Endodermal cell (in vitro differentiated cells): ENCODE data around the gene RRP1B. TPM values are rescaled to one million over a fixed set of nuclear protein-coding genes. Genes with fewer than 3 reads are reported as not detected.
A peak's percentile ranks its signal among the peaks of the same experiment; 100 is the strongest.

Experiments
- DNase-seq: peaks from one replicate; pipeline ENCODE4 v3.0.0-alpha.2; 2017
- H3K27ac ChIP-seq: 2 replicates; pipeline ENCODE4 v1.5.1; 2013; ENCODE audit warnings: mild to moderate bottlenecking, low read depth, low read length, moderate library complexity
- H3K27me3 ChIP-seq: 2 replicates; pipeline ENCODE4 v1.6.1; 2013; ENCODE audit warnings: mild to moderate bottlenecking, low read length, moderate library complexity; ENCODE audit not compliant: insufficient read depth, control insufficient read depth, poor library complexity, severe bottlenecking
- H3K36me3 ChIP-seq: 2 replicates; pipeline ENCODE4 v1.7.0; 2013; ENCODE audit warnings: mild to moderate bottlenecking, low read length, moderate library complexity; ENCODE audit not compliant: control insufficient read depth, insufficient read depth
- H3K4me1 ChIP-seq: one replicate; pipeline ENCODE4 v1.7.0; 2013; ENCODE audit warnings: low read length; ENCODE audit not compliant: control insufficient read depth, insufficient read depth
- H3K4me3 ChIP-seq: 2 replicates; pipeline ENCODE4 v1.5.1; 2013; ENCODE audit warnings: mild to moderate bottlenecking, low read length, moderate library complexity
- H3K9ac ChIP-seq: 2 replicates; pipeline ENCODE4 v1.6.1; 2013; ENCODE audit warnings: mild to moderate bottlenecking, low read length, moderate library complexity; ENCODE audit not compliant: poor library complexity, severe bottlenecking; ENCODE audit errors: extremely low read depth
- H3K9me3 ChIP-seq: 2 replicates; pipeline ENCODE4 v1.6.1; 2013; ENCODE audit warnings: mild to moderate bottlenecking, low read length, moderate library complexity; ENCODE audit not compliant: control insufficient read depth
- H3K27ac Mint-ChIP-seq: 2 replicates; pipeline ENCODE4 v1.8.0; 2020; ENCODE audit warnings: mixed read lengths
- H3K27me3 Mint-ChIP-seq: 2 replicates; pipeline ENCODE4 v1.8.0; 2021; ENCODE audit warnings: mild to moderate bottlenecking, mixed read lengths; ENCODE audit not compliant: insufficient read depth
- H3K36me3 Mint-ChIP-seq: 2 replicates; pipeline ENCODE4 v1.8.0; 2020; ENCODE audit warnings: low read depth, mixed read lengths
- H3K4me1 Mint-ChIP-seq: 2 replicates; pipeline ENCODE4 v1.8.0; 2020; ENCODE audit warnings: mixed read lengths
- H3K4me3 Mint-ChIP-seq: 2 replicates; pipeline ENCODE4 v1.8.0; 2020; ENCODE audit warnings: mild to moderate bottlenecking, moderate library complexity, mixed read lengths
- H3K9me3 Mint-ChIP-seq: 2 replicates; pipeline ENCODE4 v1.8.0; 2020; ENCODE audit warnings: mild to moderate bottlenecking, mixed read lengths
- WGBS, 2 experiments: methylation state at CpG; one replicate each; pipeline versions ENCODE4 v1.1.5 to v1.1.7; 2013; ENCODE audit warnings: missing lambda C conversion rate in 2 of 2, mixed read lengths in 1 of 2; ENCODE audit not compliant: insufficient coverage in 1 of 2, insufficient read length in 1 of 2; 5-methylcytosine and 5-hydroxymethylcytosine counted together
- total RNA-seq, 2 donors: library from RNA; stranded (reverse); fragmentation: NEBNext Ultra II Directional in 1 of 2; extraction: Animal tissue kit (Norgen Biotek cat#: 25700) in 1 of 2; gene quantifications; 2 replicates in 1 of 2; 3 replicates in 1 of 2; pipeline ENCODE4 v1.2.1, GENCODE V29; 2021
- TF ChIP-seq, protein P1 (sequence below): fragments of 200-600 bp; sonication (generic); conservative IDR thresholded peaks from 2 replicates; pipeline ENCODE4 v1.5.0; 2021; ENCODE audit warnings: antibody characterized with exemption, mild to moderate bottlenecking

Gene RRP1B
- total RNA-seq, 2 donors from 2014 or later: 44.1 to 46.0 TPM

DNA sequence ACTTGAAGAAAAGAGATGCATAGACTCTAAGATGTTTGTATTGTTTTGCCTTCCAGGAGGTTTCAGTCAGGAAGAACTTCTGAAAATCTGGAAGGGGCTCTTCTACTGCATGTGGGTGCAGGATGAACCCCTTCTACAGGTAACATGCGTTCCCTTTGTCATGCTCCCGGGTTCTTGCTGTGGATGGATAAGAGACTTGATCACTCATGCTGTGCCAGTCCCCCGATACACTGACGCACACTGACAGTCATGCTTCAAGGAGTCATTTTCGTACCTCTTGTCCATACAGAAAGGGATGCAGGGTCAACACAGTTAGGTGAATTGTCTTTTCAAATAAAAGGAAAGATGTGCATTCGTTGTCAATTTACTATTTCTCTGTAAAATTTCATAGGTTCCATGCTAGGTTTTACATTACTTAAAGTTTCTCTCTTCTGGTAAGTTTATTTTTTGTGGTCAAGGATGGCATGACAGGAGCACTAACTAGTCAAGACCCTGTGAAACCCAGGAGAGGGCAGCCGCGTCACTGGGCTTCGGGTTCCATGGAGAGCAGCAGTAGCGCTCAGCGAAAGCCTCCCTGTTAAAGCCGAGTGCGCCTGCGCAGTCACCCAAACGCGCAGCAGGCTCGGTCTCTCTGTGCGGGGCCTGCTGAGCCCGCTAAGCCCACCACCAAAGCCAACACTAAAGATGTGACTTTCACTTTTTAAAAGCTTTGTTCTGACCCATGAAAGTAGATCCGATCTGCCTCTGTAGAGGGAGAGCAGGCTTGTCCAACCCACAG lies 10.7 kb downstream of the RRP1B start:
- Histone ChIP-seq H3K4me3 (no peak overlapping the region), H3K27me3 (no peaks in the 10 kb centered on the region), H3K4me1 (peaks cover 4% of the 10 kb centered on the region), H3K9ac (no peak overlapping the region), H3K36me3 (peaks cover 55% of the 10 kb centered on the region), H3K27ac (no peak overlapping the region), H3K9me3 (no peaks in the 10 kb centered on the region)
- H3K4me1 Mint-ChIP-seq: peaks cover 5% of the 10 kb centered on the region
- no peak overlapping the region for H3K4me3 Mint-ChIP-seq
- whole genome bisulfite sequencing, 2 experiments: 84 to 91% methylated on average over 17 to 20 of the region's 20 CpGs
- DNase-seq: peak; percentile 12
- TF ChIP-seq, protein P1, sequence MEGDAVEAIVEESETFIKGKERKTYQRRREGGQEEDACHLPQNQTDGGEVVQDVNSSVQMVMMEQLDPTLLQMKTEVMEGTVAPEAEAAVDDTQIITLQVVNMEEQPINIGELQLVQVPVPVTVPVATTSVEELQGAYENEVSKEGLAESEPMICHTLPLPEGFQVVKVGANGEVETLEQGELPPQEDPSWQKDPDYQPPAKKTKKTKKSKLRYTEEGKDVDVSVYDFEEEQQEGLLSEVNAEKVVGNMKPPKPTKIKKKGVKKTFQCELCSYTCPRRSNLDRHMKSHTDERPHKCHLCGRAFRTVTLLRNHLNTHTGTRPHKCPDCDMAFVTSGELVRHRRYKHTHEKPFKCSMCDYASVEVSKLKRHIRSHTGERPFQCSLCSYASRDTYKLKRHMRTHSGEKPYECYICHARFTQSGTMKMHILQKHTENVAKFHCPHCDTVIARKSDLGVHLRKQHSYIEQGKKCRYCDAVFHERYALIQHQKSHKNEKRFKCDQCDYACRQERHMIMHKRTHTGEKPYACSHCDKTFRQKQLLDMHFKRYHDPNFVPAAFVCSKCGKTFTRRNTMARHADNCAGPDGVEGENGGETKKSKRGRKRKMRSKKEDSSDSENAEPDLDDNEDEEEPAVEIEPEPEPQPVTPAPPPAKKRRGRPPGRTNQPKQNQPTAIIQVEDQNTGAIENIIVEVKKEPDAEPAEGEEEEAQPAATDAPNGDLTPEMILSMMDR: no peak
- peaks cover 61% of the 10 kb centered on the region for H3K36me3 Mint-ChIP-seq
- H3K9me3 Mint-ChIP-seq: no peaks in the 10 kb centered on the region
- H3K27ac Mint-ChIP-seq: peak overlapping the region; percentile 33
- H3K27me3 Mint-ChIP-seq: no peaks in the 10 kb centered on the region

DNA sequence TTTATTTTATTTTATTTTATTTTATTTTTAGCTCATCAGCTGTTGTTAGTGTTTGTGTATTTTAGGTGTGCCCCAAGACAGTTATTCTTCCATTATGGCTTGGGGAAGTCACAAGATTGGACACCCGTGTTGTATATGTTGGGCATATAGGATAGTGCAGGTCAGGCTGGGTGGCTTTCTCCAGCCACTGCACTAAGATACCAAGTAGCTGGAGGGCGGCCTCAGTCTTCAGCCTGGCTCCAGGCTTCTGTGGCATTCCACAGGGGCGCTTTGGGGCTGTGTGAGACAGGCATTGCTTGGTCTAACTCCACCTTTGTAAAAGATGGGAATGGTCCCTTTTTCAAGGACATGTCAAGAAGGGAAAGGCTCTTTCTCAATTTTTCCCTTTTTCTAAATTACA lies 16.5 kb downstream of the RRP1B start:
- Histone ChIP-seq H3K27ac (no peak overlapping the region), H3K36me3 (peaks cover 77% of the 10 kb centered on the region), H3K9me3 (no peaks in the 10 kb centered on the region), H3K27me3 (no peaks in the 10 kb centered on the region), H3K9ac (no peak overlapping the region), H3K4me1 (peaks cover 4% of the 10 kb centered on the region), H3K4me3 (no peak overlapping the region)
- Mint-ChIP-seq H3K27ac (no peak overlapping the region), H3K36me3 (peaks cover 74% of the 10 kb centered on the region), H3K4me3 (no peak overlapping the region), H3K4me1 (peaks cover 5% of the 10 kb centered on the region), H3K27me3 (no peaks in the 10 kb centered on the region), H3K9me3 (no peaks in the 10 kb centered on the region)
- TF ChIP-seq, protein P1: no peak
- no peak for DNase-seq
- WGBS, 2 experiments: 93 to 100% methylated on average over 2 to 3 of the region's 3 CpGs

DNA sequence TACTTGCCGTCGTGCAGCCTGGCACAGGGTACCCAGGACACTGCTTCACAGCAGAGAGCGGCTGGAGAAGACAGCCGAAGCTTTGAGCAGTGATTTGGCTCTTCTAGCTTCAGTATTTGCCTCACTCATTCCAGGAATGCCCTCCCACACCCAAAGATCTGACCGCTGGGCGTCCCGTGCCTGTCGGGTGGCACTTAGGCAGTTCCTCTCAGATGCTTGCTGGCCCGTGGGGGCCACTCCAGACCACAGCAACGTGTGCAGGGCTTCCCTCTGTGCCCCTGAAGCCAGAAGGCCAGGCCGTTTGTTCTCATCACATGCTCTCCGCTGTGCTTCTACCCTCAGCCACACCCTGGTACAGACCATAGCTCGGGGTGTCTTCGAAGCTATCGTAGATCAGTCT lies 17.0 kb downstream of the RRP1B start:
- no peak overlapping the region for H3K4me3 ChIP-seq
- TF ChIP-seq, protein P1: no peak
- no peak overlapping the region for H3K27ac ChIP-seq
- H3K4me1 ChIP-seq: peaks cover 4% of the 10 kb centered on the region
- peaks cover 5% of the 10 kb centered on the region for H3K4me1 Mint-ChIP-seq
- H3K9me3 ChIP-seq: no peaks in the 10 kb centered on the region
- peaks cover 73% of the 10 kb centered on the region for H3K36me3 ChIP-seq
- no peaks in the 10 kb centered on the region for H3K27me3 ChIP-seq
- no peak overlapping the region for H3K4me3 Mint-ChIP-seq
- H3K27ac Mint-ChIP-seq: peak overlapping the region; percentile 7
- 95% methylated on average over 10 to 15 of the region's 15 CpGs for WGBS, 2 experiments
- peaks cover 69% of the 10 kb centered on the region for H3K36me3 Mint-ChIP-seq
- H3K9ac ChIP-seq: no peak overlapping the region
- H3K27me3 Mint-ChIP-seq: no peaks in the 10 kb centered on the region
- no peaks in the 10 kb centered on the region for H3K9me3 Mint-ChIP-seq
- no peak for DNase-seq
